K562 (cell line): ENCODE results near the gene PUM1.

Experiments
- CHCHD3 ChIP-seq: fragments of 250-450 bp; sonication (Bioruptor Pico); IDR thresholded peaks from 2 replicates; pipeline ENCODE4 v2.1.2; 2022; ENCODE audit warnings: mild to moderate bottlenecking
- CTCF ChIP-seq, 3 experiments: IDR thresholded peaks in 2 of 3; conservative IDR thresholded peaks in 1 of 3; 2 replicates each; pipeline ENCODE4 v1.5.1; 2011 to 2012; ENCODE audit warnings: low read length in 3 of 3, mild to moderate bottlenecking in 3 of 3, control low read depth in 2 of 3, improper control_type of control experiment in 1 of 3, inconsistent platforms in 1 of 3, low read depth in 1 of 3, mixed read lengths in 1 of 3, moderate library complexity in 1 of 3; ENCODE audit not compliant: insufficient read depth in 2 of 3
- FOXJ3 ChIP-seq: sonication (generic); formaldehyde crosslinking; IDR thresholded peaks from 2 replicates; pipeline ENCODE4 v1.4.0; 2020; ENCODE audit warnings: mild to moderate bottlenecking, missing genetic modification reagents
- HNRNPK ChIP-seq: fragments of 200-400 bp; formaldehyde crosslinking; IDR thresholded peaks from one replicate; pipeline ENCODE4 v1.6.1; 2018; ENCODE audit warnings: mild to moderate bottlenecking, low read depth, low read length; ENCODE audit not compliant: poor library complexity, severe bottlenecking
- SMAD3 ChIP-seq: fragments of 450-650 bp; formaldehyde crosslinking; conservative IDR thresholded peaks from 2 replicates; pipeline ENCODE4 v1.4.0; 2020; ENCODE audit warnings: mild to moderate bottlenecking
- STAT5B ChIP-seq: fragments of 250-450 bp; sonication (Bioruptor Pico); IDR thresholded peaks from 2 replicates; pipeline ENCODE4 v1.8.0; 2021; ENCODE audit warnings: mild to moderate bottlenecking, inconsistent platforms
- ZKSCAN8 ChIP-seq: fragments of 200-800 bp; sonication (Bioruptor generic); IDR thresholded peaks from 2 replicates; pipeline ENCODE4 v1.6.1; 2016; ENCODE audit warnings: missing genetic modification characterization, missing compliant biosample characterization
- ZNF512 ChIP-seq: IDR thresholded peaks from 2 replicates; pipeline ENCODE4 v1.6.1; 2016; ENCODE audit warnings: missing genetic modification characterization, missing compliant biosample characterization
- ZNF644 ChIP-seq: fragments of 200-800 bp; sonication (Bioruptor generic); IDR thresholded peaks from 2 replicates; pipeline ENCODE4 v1.6.1; 2016; ENCODE audit warnings: low read depth, missing genetic modification characterization, missing compliant biosample characterization
- ZNF76 ChIP-seq: fragments of 250-450 bp; sonication (Bioruptor Pico); IDR thresholded peaks from 2 replicates; pipeline ENCODE4 v1.4.0; 2020; ENCODE audit warnings: mild to moderate bottlenecking, moderate library complexity, borderline replicate concordance
- TF ChIP-seq, protein P1 (sequence below): sonication (generic); formaldehyde crosslinking; IDR thresholded peaks from 2 replicates; pipeline ENCODE4 v1.8.1; 2022; ENCODE audit warnings: missing genetic modification reagents
- TF ChIP-seq, protein P2 (sequence below): fragments of 200-800 bp; sonication (Bioruptor generic); IDR thresholded peaks from 2 replicates; pipeline ENCODE4 v1.6.1; 2016; ENCODE audit warnings: missing genetic modification characterization, missing compliant biosample characterization

- TF ChIP-seq ZNF512 (no peak), CHCHD3 (CRISPR knock-in tag) (no peak), ZNF76 (no peak), ZKSCAN8 (CRISPR knock-in tag) (no peak), CTCF (IDR thresholded peaks at IDR 0.05 in 2 of 3, conservative IDR thresholded peaks at IDR 0.05 in 1 of 3; ENCODE audit: insufficient read depth in 2 of 3, low read depth in 1 of 3, low read length in 3 of 3) (no peak), SMAD3 (no peak), HNRNPK (no peak), ZNF644 (tag) (no peak), FOXJ3 (no peak), STAT5B (CRISPR knock-in tag) (no peak)
- TF ChIP-seq, protein P1, sequence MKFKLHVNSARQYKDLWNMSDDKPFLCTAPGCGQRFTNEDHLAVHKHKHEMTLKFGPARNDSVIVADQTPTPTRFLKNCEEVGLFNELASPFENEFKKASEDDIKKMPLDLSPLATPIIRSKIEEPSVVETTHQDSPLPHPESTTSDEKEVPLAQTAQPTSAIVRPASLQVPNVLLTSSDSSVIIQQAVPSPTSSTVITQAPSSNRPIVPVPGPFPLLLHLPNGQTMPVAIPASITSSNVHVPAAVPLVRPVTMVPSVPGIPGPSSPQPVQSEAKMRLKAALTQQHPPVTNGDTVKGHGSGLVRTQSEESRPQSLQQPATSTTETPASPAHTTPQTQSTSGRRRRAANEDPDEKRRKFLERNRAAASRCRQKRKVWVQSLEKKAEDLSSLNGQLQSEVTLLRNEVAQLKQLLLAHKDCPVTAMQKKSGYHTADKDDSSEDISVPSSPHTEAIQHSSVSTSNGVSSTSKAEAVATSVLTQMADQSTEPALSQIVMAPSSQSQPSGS, result no peak
- TF ChIP-seq, protein P2, sequence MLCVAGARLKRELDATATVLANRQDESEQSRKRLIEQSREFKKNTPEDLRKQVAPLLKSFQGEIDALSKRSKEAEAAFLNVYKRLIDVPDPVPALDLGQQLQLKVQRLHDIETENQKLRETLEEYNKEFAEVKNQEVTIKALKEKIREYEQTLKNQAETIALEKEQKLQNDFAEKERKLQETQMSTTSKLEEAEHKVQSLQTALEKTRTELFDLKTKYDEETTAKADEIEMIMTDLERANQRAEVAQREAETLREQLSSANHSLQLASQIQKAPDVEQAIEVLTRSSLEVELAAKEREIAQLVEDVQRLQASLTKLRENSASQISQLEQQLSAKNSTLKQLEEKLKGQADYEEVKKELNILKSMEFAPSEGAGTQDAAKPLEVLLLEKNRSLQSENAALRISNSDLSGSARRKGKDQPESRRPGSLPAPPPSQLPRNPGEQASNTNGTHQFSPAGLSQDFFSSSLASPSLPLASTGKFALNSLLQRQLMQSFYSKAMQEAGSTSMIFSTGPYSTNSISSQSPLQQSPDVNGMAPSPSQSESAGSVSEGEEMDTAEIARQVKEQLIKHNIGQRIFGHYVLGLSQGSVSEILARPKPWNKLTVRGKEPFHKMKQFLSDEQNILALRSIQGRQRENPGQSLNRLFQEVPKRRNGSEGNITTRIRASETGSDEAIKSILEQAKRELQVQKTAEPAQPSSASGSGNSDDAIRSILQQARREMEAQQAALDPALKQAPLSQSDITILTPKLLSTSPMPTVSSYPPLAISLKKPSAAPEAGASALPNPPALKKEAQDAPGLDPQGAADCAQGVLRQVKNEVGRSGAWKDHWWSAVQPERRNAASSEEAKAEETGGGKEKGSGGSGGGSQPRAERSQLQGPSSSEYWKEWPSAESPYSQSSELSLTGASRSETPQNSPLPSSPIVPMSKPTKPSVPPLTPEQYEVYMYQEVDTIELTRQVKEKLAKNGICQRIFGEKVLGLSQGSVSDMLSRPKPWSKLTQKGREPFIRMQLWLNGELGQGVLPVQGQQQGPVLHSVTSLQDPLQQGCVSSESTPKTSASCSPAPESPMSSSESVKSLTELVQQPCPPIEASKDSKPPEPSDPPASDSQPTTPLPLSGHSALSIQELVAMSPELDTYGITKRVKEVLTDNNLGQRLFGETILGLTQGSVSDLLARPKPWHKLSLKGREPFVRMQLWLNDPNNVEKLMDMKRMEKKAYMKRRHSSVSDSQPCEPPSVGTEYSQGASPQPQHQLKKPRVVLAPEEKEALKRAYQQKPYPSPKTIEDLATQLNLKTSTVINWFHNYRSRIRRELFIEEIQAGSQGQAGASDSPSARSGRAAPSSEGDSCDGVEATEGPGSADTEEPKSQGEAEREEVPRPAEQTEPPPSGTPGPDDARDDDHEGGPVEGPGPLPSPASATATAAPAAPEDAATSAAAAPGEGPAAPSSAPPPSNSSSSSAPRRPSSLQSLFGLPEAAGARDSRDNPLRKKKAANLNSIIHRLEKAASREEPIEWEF (CRISPR knock-in tag), result no peak
Measured at GRCh38 chr1:30890502-30891226, 174.9 kb downstream of the PUM1 start.
